A673 (cell line): ENCODE results near the gene IPO13.

Experiments used
- EZH2 ChIP-seq: fragments of 200-600 bp; sonication (generic); IDR thresholded peaks from 2 replicates; pipeline ENCODE4 v1.6.1; 2017; ENCODE audit warnings: borderline replicate concordance, low read depth, mild to moderate bottlenecking, mixed read lengths, antibody characterized with exemption, low read length; ENCODE audit not compliant: poor library complexity, severe bottlenecking
- TF ChIP-seq, protein P1 (sequence below): fragments of 300-800, 200-600 bp; sonication (generic); conservative IDR thresholded peaks from 2 replicates; pipeline ENCODE4 v1.5.1; 2017; ENCODE audit warnings: low read depth, mild to moderate bottlenecking, antibody characterized with exemption, low read length, moderate library complexity, mixed read lengths

DNA sequence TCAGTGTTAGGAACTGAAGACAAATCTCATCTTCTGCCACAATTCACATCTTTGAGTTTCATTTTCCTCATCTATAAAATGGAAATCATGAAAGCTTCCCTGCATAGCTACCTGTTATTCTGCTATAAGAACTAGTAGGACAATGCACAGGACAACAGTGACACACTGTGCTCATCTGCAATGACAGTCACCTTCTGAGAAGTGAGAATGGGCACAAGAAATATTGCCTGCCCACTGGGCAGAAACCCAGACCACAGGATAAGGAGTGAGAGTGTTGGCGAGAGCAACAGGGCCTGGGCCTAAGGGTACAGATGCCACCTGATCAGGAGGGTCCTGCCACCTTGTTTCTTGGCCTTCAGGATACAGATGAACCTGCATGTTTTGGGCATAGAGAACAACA lies 36.4 kb upstream of the IPO13 start:
- TF ChIP-seq, protein P1, sequence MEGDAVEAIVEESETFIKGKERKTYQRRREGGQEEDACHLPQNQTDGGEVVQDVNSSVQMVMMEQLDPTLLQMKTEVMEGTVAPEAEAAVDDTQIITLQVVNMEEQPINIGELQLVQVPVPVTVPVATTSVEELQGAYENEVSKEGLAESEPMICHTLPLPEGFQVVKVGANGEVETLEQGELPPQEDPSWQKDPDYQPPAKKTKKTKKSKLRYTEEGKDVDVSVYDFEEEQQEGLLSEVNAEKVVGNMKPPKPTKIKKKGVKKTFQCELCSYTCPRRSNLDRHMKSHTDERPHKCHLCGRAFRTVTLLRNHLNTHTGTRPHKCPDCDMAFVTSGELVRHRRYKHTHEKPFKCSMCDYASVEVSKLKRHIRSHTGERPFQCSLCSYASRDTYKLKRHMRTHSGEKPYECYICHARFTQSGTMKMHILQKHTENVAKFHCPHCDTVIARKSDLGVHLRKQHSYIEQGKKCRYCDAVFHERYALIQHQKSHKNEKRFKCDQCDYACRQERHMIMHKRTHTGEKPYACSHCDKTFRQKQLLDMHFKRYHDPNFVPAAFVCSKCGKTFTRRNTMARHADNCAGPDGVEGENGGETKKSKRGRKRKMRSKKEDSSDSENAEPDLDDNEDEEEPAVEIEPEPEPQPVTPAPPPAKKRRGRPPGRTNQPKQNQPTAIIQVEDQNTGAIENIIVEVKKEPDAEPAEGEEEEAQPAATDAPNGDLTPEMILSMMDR: no peak
- TF ChIP-seq EZH2: no peak
